HepG2 (cell line): ENCODE results near the gene TMTC2. TPM values are rescaled to one million over a fixed set of nuclear protein-coding genes. Genes with fewer than 3 reads are reported as not detected.

Source experiments
- ATAC-seq: fragments of 200-7000 bp; cut with Tn5 transposase; 3 replicates; pipeline ENCODE4 v1.9.1; 2020; ENCODE audit warnings: mild to moderate bottlenecking, moderate library complexity
- BruUV-seq: library from RNA; stranded (reverse); fragments of 400-500 nt; replicated peaks from 2 replicates; lab custom pipeline; 2021; lab: Mats Ljungman, UMichigan
- CTCF ChIA-PET: fragments of 300-600 bp; formaldehyde crosslinking; extraction: SDS; loops from one replicate; lab custom pipeline; 2021; ENCODE audit warnings: low total read pairs, inconsistent platforms, low intra/inter-chr PET ratio; lab: Yijun Ruan, JAX
- POLR2A ChIA-PET: fragments of 350-600 bp; sonication (Branson Sonifier 250); formaldehyde crosslinking; loops from one replicate; lab custom pipeline; 2020; ENCODE audit warnings: antibody characterized with exemption, inconsistent platforms; lab: Yijun Ruan, JAX
- DNase-seq: peaks from one replicate; pipeline ENCODE4 v3.0.0-alpha.2; 2015; ENCODE audit warnings: low spot score
- FAIRE-seq: peaks from 3 replicates; lab custom pipeline; 2011; peaks lifted over from hg19 to GRCh38; lab: Jason Lieb, UNC
- H2AFZ ChIP-seq: one replicate; pipeline ENCODE4 v1.6.1; 2011; ENCODE audit warnings: low read length, inconsistent platforms
- H3K27ac ChIP-seq: fragments of 300-600 bp; 3 replicates; pipeline ENCODE4 v1.8.0; 2011; ENCODE audit warnings: mixed run types, mild to moderate bottlenecking, mixed read lengths, low read length, inconsistent platforms; ENCODE audit not compliant: insufficient read depth; ENCODE audit errors: extremely low read length
- H3K27me3 ChIP-seq, 2 experiments: fragments of 200-600 bp in 1 of 2; 2 replicates in 1 of 2; 3 replicates in 1 of 2; pipeline versions ENCODE4 v1.6.0 to v1.8.0; 2011; ENCODE audit warnings: low read length in 2 of 2, mild to moderate bottlenecking in 2 of 2, moderate library complexity in 2 of 2, inconsistent platforms in 1 of 2; ENCODE audit not compliant: insufficient read depth in 2 of 2, control insufficient read depth in 1 of 2
- H3K36me3 ChIP-seq, 2 experiments: fragments of 200-600 bp in 1 of 2; replicated peaks in 1 of 2; 2 replicates in 1 of 2; 3 replicates in 1 of 2; pipeline versions ENCODE4 v1.5.1 to v1.8.0; 2011; ENCODE audit warnings: low read length in 2 of 2, inconsistent platforms in 1 of 2; ENCODE audit not compliant: insufficient read depth in 2 of 2, control insufficient read depth in 1 of 2
- H3K4me1 ChIP-seq: 2 replicates; pipeline ENCODE4 v1.5.1; 2012; ENCODE audit warnings: low read length, inconsistent platforms; ENCODE audit not compliant: insufficient read depth
- H3K4me2 ChIP-seq: 2 replicates; pipeline ENCODE4 v1.6.0; 2011; ENCODE audit warnings: low read depth, low read length, inconsistent platforms
- H3K4me3 ChIP-seq, 3 experiments: fragments of 200-600 bp in 1 of 3; sonication (generic), shearing (Covaris generic) in 1 of 3; replicated peaks in 1 of 3; 2 replicates each; pipeline ENCODE4 v1.5.1; 2011 to 2016; ENCODE audit warnings: low read length in 3 of 3, inconsistent platforms in 2 of 3, low read depth in 2 of 3, mild to moderate bottlenecking in 2 of 3, control low read depth in 1 of 3, mixed read lengths in 1 of 3; ENCODE audit not compliant: insufficient read depth in 1 of 3
- H3K79me2 ChIP-seq: one replicate; pipeline ENCODE4 v1.6.1; 2011; ENCODE audit warnings: low read length, inconsistent platforms; ENCODE audit not compliant: insufficient read depth
- H3K9ac ChIP-seq: 2 replicates; pipeline ENCODE4 v1.6.0; 2011; ENCODE audit warnings: mild to moderate bottlenecking, low read depth, low read length, inconsistent platforms; ENCODE audit not compliant: insufficient read depth
- H3K9me3 ChIP-seq: 2 replicates; pipeline ENCODE4 v1.5.1; 2012; ENCODE audit warnings: mild to moderate bottlenecking, low read length
- H4K20me1 ChIP-seq: 2 replicates; pipeline ENCODE4 v1.6.0; 2011; ENCODE audit warnings: inconsistent platforms, mild to moderate bottlenecking, low read length, moderate library complexity; ENCODE audit not compliant: insufficient read depth
- CCDC6 ChIP-seq: sonication (generic); formaldehyde crosslinking; IDR thresholded peaks from 2 replicates; pipeline ENCODE4 v1.8.1; 2022; ENCODE audit warnings: mild to moderate bottlenecking, missing genetic modification reagents, moderate library complexity
- E2F1 ChIP-seq: sonication (generic); formaldehyde crosslinking; IDR thresholded peaks from 2 replicates; pipeline ENCODE4 v1.5.0; 2020; ENCODE audit warnings: missing genetic modification reagents
- GATAD1 ChIP-seq: IDR thresholded peaks from 2 replicates; pipeline ENCODE4 v1.6.1; 2016; ENCODE audit warnings: missing genetic modification reagents, missing compliant biosample characterization
- PBX3 ChIP-seq: sonication (generic); formaldehyde crosslinking; IDR thresholded peaks from 2 replicates; pipeline ENCODE4 v1.8.1; 2023; ENCODE audit warnings: missing genetic modification reagents, inconsistent platforms, borderline replicate concordance
- PHF8 ChIP-seq: sonication (generic); formaldehyde crosslinking; IDR thresholded peaks from 2 replicates; pipeline ENCODE4 v1.5.0; 2020; ENCODE audit warnings: missing genetic modification reagents
- USF2 ChIP-seq, 2 experiments: sonication (generic) in 1 of 2; formaldehyde crosslinking in 1 of 2; IDR thresholded peaks; 2 replicates each; pipeline versions ENCODE4 v1.5.1 to v1.6.1; 2011 to 2020; ENCODE audit warnings: borderline replicate concordance in 1 of 2, low read depth in 1 of 2, low read length in 1 of 2, mild to moderate bottlenecking in 1 of 2, missing genetic modification reagents in 1 of 2, moderate library complexity in 1 of 2
- WGBS: methylation state at CpG from one replicate; pipeline ENCODE4 v1.1.6; 2017; ENCODE audit warnings: low lambda C conversion rate; 5-methylcytosine and 5-hydroxymethylcytosine counted together
- in situ Hi-C: cut with HindIII; loops from 2 replicates; pipeline ENCODE4 v1.10.0; 2017; ENCODE audit warnings: low pct_unique_long_range_greater_than_20kb; ENCODE audit not compliant: extremely low pct_ligation_motif_present
- intact Hi-C: fragments of 100-400 bp; cut with micrococcal nuclease; formaldehyde crosslinking; loops from one replicate; pipeline ENCODE4 v1.10.0; 2022; ENCODE audit not compliant: unreplicated experiment
- polyA plus RNA-seq, 8 experiments: library from polyadenylated mRNA; depleted of rRNA in 3 of 8; stranded (reverse) in 7 of 8; unstranded in 1 of 8; fragments of >200 nt; fragmentation: Illumina TruSeq in 4 of 8; extraction: Trizol in 4 of 8; gene quantifications; 2 replicates each; pipeline versions ENCODE4 v1.2.1 to v1.2.3, GENCODE V29; 2011 to 2016; ENCODE audit warnings: low read depth in 4 of 8, missing spikeins in 1 of 8, mixed read lengths in 1 of 8; ENCODE audit not compliant: insufficient read depth in 1 of 8
- total RNA-seq, 5 experiments: library from RNA; depleted of rRNA; stranded (reverse); fragments of >200 nt; fragmentation: Illumina TruSeq; extraction: Trizol; gene quantifications; 2 replicates each; pipeline ENCODE4 v1.2.3, GENCODE V29; 2016; ENCODE audit warnings: low read depth in 1 of 5

Gene TMTC2
- total and polyA plus RNA-seq, 2 of the 13 experiments (the other 11 are each of a cell fraction or from before 2014, with no cell fraction given) = 0.55 to 0.63 TPM

GRCh38 chr12:82705774-82706173 lies 19.1 kb downstream of the TMTC2 start:
- POLR2A ChIA-PET = no interaction called here
- Histone ChIP-seq H3K36me3 (no peaks in the 10 kb centered on the region), H3K27me3 (no peaks in the 10 kb centered on the region), H3K9ac (no peak overlapping the region), H4K20me1 (no peaks in the 10 kb centered on the region), H3K79me2 (no peaks in the 10 kb centered on the region), H3K4me2 (no peak overlapping the region), H3K27ac (no peak overlapping the region), H2AFZ (no peak overlapping the region), H3K4me1 (no peaks in the 10 kb centered on the region), H3K9me3 (no peaks in the 10 kb centered on the region), H3K4me3 (no peak overlapping the region)
- FAIRE-seq (no peak), ATAC-seq (no peak), DNase-seq (no peak)
- TF ChIP-seq GATAD1 (CRISPR knock-in tag) (no peak), E2F1 (CRISPR knock-in tag) (no peak), PHF8 (no peak), PBX3 (no peak)
- 6% methylated on average over 3 of the region's 3 CpGs for WGBS
- BruUV-seq = no TSS peak
- CTCF ChIA-PET = no interaction called here
- intact Hi-C loops (no loop called here), in situ Hi-C loops (no loop called here)

GRCh38 chr12:82708061-82708879 lies 21.6 kb downstream of the TMTC2 start:
- WGBS = 9% methylated on average over 7 of the region's 10 CpGs
- H3K27ac ChIP-seq = no peak overlapping the region
- H3K36me3 ChIP-seq = no peaks in the 10 kb centered on the region
- POLR2A ChIA-PET = no interaction called here
- no peaks in the 10 kb centered on the region for H3K4me1 ChIP-seq
- no peaks in the 10 kb centered on the region for H4K20me1 ChIP-seq
- no peaks in the 10 kb centered on the region for H3K9me3 ChIP-seq
- intact Hi-C loops = no loop called here
- TF ChIP-seq CCDC6 (no peak), USF2 (IDR thresholded peaks at IDR 0.05; ENCODE audit: low read depth, low read length) (peak; percentile 39; the same call in 1 of the 2 replicates), USF2 (CRISPR knock-in tag; IDR thresholded peaks at IDR 0.05; ENCODE audit: borderline replicate concordance) (no peak)
- DNase-seq = no peak
- CTCF ChIA-PET = no interaction called here
- no TSS peak for BruUV-seq
- peak overlapping the region; percentile 6; the same call in 1 of the 2 replicates for H3K4me2 ChIP-seq
- in situ Hi-C loops = no loop called here
- H3K4me3 ChIP-seq = no peak overlapping the region
- no peak for FAIRE-seq
- ATAC-seq = peak; percentile 48; the same call in 2 of the 3 replicates
- H3K27me3 ChIP-seq = no peaks in the 10 kb centered on the region
- H3K9ac ChIP-seq = no peak overlapping the region
- no peaks in the 10 kb centered on the region for H3K79me2 ChIP-seq
- H2AFZ ChIP-seq = no peak overlapping the region
